ENCODE results near the gene ANKFY1. TPM values are rescaled to one million over a fixed set of nuclear protein-coding genes. Genes with fewer than 3 reads are reported as not detected.

Gene ANKFY1
- total and polyA plus RNA-seq, 2 donors (not counting 3 experiments of a cell fraction or from before 2014, with no cell fraction given): 30.6 to 51.1 TPM

- Histone ChIP-seq H3K79me2 (ENCODE audit: control insufficient read depth, insufficient read depth, low read length) (no peaks in the 10 kb centered on the region), H3K36me3 (ENCODE audit: control insufficient read depth in 2 of 2, extremely low read depth in 1 of 2, insufficient read depth in 2 of 2, low read length in 2 of 2) (peaks cover 7 to 23% of the 10 kb centered on the region in 2 experiments), H3K9ac (replicated peaks; ENCODE audit: extremely low read depth, insufficient read depth, low read length) (no peak overlapping the region), H3K4me1 (ENCODE audit: control insufficient read depth, extremely low read depth, insufficient read depth, low read length) (peaks cover 13% of the 10 kb centered on the region), H3K9me1 (replicated peaks; ENCODE audit: control insufficient read depth, extremely low read depth, insufficient read depth, low read length) (no peaks in the 10 kb centered on the region), H2AFZ (ENCODE audit: low read depth, low read length) (no peak overlapping the region), H4K20me1 (replicated peaks; ENCODE audit: control insufficient read depth, extremely low read depth, insufficient read depth, low read length) (no peaks in the 10 kb centered on the region), H3K4me2 (ENCODE audit: insufficient read depth, low read length) (no peak overlapping the region), H3K27ac (ENCODE audit: insufficient read depth, low read depth, low read length) (no peak overlapping the region), H3K4me3 (replicated peaks in 1 of 3; ENCODE audit: insufficient read depth in 1 of 3, low read depth in 1 of 3, low read length in 3 of 3) (no peak overlapping the region), H3K9me3 (replicated peaks; ENCODE audit: control insufficient read depth, insufficient read depth, low read length) (no peaks in the 10 kb centered on the region), H3K27me3 (ENCODE audit: control insufficient read depth in 2 of 2, insufficient read depth in 2 of 2, low read length in 2 of 2) (no peaks in the 10 kb centered on the region)
- FAIRE-seq (no peak), DNase-seq (ENCODE audit: low read depth, low spot score) (no peak)
- TF ChIP-seq MYC (IDR thresholded peaks at IDR 0.05; ENCODE audit: low read depth, low read length) (no peak), POLR2A (IDR thresholded peaks at IDR 0.05; ENCODE audit: low read depth, low read length) (no peak)
- no TSS peak for BruUV-seq (replicated peaks)
- dilution Hi-C loops (cut with MboI; ENCODE audit: extremely low pct_ligation_motif_present, low sequenced_read_pairs): no loop called here
- ChIA-PET POLR2A (no interaction called here), CTCF (interaction anchor here (1.2 to 4.8 kb wide), 2 partner anchors 14 kb away, joined by 3 to 42 read pairs; no protein-coding TSS in a partner anchor)
- intact Hi-C loops (cut with micrococcal nuclease): no loop called here
Measured at GRCh38 chr17:4186357-4186881, 77.4 kb downstream of the ANKFY1 start.

GRCh38 chr17:4185656-4186055 lies 78.1 kb downstream of the ANKFY1 start:
- dilution Hi-C loops (cut with MboI; ENCODE audit: extremely low pct_ligation_motif_present, low sequenced_read_pairs) (no loop called here), intact Hi-C loops (cut with micrococcal nuclease) (no loop called here)
- Histone ChIP-seq H2AFZ (ENCODE audit: low read depth, low read length) (no peak overlapping the region), H3K9ac (replicated peaks; ENCODE audit: extremely low read depth, insufficient read depth, low read length) (no peak overlapping the region), H3K9me3 (replicated peaks; ENCODE audit: control insufficient read depth, insufficient read depth, low read length) (no peaks in the 10 kb centered on the region), H3K36me3 (ENCODE audit: control insufficient read depth in 2 of 2, extremely low read depth in 1 of 2, insufficient read depth in 2 of 2, low read length in 2 of 2) (peaks cover 7 to 28% of the 10 kb centered on the region in 2 experiments), H3K9me1 (replicated peaks; ENCODE audit: control insufficient read depth, extremely low read depth, insufficient read depth, low read length) (no peaks in the 10 kb centered on the region), H4K20me1 (replicated peaks; ENCODE audit: control insufficient read depth, extremely low read depth, insufficient read depth, low read length) (no peaks in the 10 kb centered on the region), H3K4me3 (replicated peaks in 1 of 3; ENCODE audit: insufficient read depth in 1 of 3, low read depth in 1 of 3, low read length in 3 of 3) (no peak overlapping the region), H3K27me3 (ENCODE audit: control insufficient read depth in 2 of 2, insufficient read depth in 2 of 2, low read length in 2 of 2) (no peaks in the 10 kb centered on the region), H3K4me1 (ENCODE audit: control insufficient read depth, extremely low read depth, insufficient read depth, low read length) (peaks cover 13% of the 10 kb centered on the region), H3K27ac (ENCODE audit: insufficient read depth, low read depth, low read length) (no peak overlapping the region), H3K4me2 (ENCODE audit: insufficient read depth, low read length) (no peak overlapping the region), H3K79me2 (ENCODE audit: control insufficient read depth, insufficient read depth, low read length) (no peaks in the 10 kb centered on the region)
- ChIA-PET POLR2A (no interaction called here), CTCF (interaction anchor here (1.2 kb wide), 1 partner anchor 14 kb away, joined by 3 read pairs; no protein-coding TSS in a partner anchor)
- FAIRE-seq (no peak), DNase-seq (ENCODE audit: low read depth, low spot score) (no peak)
- no TSS peak for BruUV-seq (replicated peaks)
- TF ChIP-seq POLR2AphosphoS5 (IDR thresholded peaks at IDR 0.05; ENCODE audit: insufficient read depth, low read depth, low read length) (no peak), JUN (IDR thresholded peaks at IDR 0.05; ENCODE audit: borderline replicate concordance, insufficient read depth, insufficient read length, low read depth) (no peak), GATA2 (IDR thresholded peaks at IDR 0.05; ENCODE audit: insufficient read depth, insufficient read length, low read depth, low read length) (no peak), POLR2A (IDR thresholded peaks at IDR 0.05; ENCODE audit: low read depth, low read length) (no peak), MYC (IDR thresholded peaks at IDR 0.05; ENCODE audit: low read depth, low read length) (no peak), FOS (IDR thresholded peaks at IDR 0.05; ENCODE audit: borderline replicate concordance, insufficient read depth, low read length) (no peak), EZH2 (IDR thresholded peaks at IDR 0.05; ENCODE audit: borderline replicate concordance, low read depth, low read length, severe bottlenecking) (no peak)
- TF ChIP-seq, protein P1, sequence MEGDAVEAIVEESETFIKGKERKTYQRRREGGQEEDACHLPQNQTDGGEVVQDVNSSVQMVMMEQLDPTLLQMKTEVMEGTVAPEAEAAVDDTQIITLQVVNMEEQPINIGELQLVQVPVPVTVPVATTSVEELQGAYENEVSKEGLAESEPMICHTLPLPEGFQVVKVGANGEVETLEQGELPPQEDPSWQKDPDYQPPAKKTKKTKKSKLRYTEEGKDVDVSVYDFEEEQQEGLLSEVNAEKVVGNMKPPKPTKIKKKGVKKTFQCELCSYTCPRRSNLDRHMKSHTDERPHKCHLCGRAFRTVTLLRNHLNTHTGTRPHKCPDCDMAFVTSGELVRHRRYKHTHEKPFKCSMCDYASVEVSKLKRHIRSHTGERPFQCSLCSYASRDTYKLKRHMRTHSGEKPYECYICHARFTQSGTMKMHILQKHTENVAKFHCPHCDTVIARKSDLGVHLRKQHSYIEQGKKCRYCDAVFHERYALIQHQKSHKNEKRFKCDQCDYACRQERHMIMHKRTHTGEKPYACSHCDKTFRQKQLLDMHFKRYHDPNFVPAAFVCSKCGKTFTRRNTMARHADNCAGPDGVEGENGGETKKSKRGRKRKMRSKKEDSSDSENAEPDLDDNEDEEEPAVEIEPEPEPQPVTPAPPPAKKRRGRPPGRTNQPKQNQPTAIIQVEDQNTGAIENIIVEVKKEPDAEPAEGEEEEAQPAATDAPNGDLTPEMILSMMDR (IDR thresholded peaks at IDR 0.05; ENCODE audit: extremely low read depth in 1 of 2, insufficient read depth in 1 of 2, low read depth in 1 of 2, low read length in 2 of 2): no peak
- TF ChIP-seq, protein P2, sequence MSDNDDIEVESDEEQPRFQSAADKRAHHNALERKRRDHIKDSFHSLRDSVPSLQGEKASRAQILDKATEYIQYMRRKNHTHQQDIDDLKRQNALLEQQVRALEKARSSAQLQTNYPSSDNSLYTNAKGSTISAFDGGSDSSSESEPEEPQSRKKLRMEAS (IDR thresholded peaks at IDR 0.05; ENCODE audit: insufficient read depth, insufficient read length): no peak

Data from endothelial cell of umbilical vein (primary cell).